DMS153 (cell line): ENCODE measurements around the gene RIN2.

ENCODE experiments used
- DNase-seq: peaks from one replicate; lab custom pipeline; 2025; lab: John Stamatoyannopoulos, UW

Gene RIN2

DNA sequence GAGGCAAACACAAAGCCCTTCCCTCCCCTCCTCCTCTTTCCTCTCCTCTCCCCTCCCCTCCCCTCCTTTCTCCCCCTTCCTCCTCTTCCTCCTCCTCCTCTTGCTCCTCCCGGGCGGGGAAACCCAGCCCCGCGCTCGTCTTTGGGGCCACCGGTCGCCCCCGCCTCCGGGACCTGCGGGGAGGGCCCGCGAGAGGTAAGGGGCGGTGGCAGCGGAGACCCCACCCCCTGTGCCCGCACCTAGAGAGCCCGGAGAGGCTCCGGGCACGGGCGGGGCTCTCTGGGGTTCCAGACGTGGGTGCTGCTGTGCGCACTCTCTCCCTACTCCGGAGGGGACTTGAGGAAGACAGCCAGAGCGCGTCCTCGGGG is at the start of gene RIN2:
Gene RIN2 (plus strand): TSS at position 126 of the 368 bp plus-strand sequence. CDS start 131,344 bp downstream, outside the sequence.
- no peak for DNase-seq

DNA sequence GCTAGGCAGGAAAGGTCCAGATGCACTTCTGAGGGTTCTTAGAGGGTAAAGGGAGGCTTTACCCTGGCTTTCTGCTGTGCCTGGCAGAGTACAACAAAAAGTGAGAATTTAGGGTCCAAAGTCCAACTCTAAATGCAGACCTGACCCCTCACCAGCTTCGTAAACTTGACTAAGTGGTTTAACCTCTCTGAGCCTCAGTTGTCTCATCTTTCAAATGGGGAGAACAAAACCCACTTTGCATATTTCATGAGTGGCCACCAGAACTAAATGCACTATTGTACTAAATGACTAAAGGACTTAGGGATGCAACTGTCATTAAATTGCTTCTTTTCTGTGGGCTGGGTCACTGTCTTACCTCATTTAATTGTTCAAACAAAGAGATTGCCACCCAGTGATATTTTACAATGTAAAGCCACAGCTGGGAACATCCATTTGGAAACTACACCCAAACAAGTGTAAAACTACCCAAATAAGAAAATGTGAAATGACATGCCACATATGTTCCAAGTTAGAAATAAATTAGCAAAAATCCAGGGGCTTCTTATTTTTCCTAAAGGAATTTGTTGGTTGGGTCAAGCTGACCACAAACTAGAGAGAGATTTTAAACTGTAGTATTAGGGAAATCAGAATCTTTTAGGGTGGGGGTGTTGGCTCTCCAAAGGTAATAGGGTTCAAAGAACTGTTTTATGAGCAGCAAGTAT is 48.3 kb upstream of the RIN2 start:
- DNase-seq: no peak

GRCh38 chr20:19710336-19711120 is 47.5 kb upstream of the RIN2 start:
- no peak for DNase-seq

- no peak for DNase-seq
Observed at GRCh38 chr20:19711126-19711525, 46.9 kb upstream of the RIN2 start.

DNA sequence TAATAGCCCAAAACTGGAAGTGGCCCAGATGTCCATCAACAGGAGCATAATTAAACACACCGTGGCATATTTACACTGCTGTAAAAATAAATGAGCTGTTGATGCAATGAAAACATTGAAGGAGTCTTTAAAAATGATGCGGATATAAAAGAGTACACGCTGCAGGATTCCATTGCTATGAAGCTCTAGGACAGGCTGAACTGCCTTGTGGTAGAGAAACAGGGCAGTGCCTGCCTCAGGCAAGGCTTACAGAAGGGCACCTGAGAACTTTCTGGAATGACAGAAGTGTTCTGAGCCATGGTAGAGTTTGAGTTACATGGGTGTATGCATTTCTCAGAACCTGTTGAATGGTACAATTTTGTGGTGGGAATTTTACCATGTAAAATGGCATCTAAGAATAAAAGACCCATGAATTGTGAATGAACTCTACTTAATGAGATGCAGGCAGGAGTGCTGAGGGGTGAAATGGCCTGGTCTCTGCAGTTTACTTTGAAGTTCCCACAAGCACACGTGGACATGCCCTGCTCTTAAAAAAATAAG is 45.3 kb upstream of the RIN2 start:
- no peak for DNase-seq

GRCh38 chr20:19713822-19714578 is 44.1 kb upstream of the RIN2 start:
- DNase-seq: no peak

GRCh38 chr20:19714579-19714840 is 43.5 kb upstream of the RIN2 start:
- DNase-seq: no peak

- DNase-seq: no peak
Observed at GRCh38 chr20:19715986-19716385, 42.1 kb upstream of the RIN2 start.

- DNase-seq: no peak
Observed at GRCh38 chr20:19718880-19719279, 39.2 kb upstream of the RIN2 start.

GRCh38 chr20:19720991-19721390 is 37.1 kb upstream of the RIN2 start:
- DNase-seq: no peak

- DNase-seq: no peak
Observed at GRCh38 chr20:19723051-19723450, 35.0 kb upstream of the RIN2 start.

DNA sequence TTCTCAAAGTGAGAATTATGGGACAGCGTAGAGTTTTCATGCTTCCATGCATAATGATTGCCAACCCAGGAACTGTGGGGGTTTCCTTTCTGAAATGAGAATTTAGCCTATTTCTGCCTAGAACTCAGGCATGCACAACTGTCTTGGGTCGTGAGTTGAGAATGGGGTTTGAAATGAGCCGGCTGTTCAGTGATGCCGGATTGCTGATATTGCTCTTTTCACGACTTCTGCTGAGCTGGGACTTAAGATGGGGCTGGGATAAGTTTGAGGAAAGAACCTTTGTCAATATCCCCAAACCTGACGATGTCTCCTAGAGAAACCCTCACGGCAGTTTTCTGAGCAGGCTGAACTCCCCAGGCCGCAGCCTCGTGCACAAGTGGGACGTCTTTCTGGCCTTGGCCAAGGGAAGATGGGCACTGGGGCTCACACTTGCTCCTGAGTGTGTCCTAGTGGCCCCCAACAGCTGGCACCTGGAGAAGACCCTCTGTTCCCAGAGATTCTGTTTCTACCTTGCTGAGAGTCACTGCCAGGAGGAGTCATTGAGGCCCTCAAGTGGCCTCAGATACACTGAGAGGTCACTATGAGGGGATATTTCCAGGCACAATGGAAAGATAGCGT is 34.1 kb upstream of the RIN2 start:
- DNase-seq: no peak

DNA sequence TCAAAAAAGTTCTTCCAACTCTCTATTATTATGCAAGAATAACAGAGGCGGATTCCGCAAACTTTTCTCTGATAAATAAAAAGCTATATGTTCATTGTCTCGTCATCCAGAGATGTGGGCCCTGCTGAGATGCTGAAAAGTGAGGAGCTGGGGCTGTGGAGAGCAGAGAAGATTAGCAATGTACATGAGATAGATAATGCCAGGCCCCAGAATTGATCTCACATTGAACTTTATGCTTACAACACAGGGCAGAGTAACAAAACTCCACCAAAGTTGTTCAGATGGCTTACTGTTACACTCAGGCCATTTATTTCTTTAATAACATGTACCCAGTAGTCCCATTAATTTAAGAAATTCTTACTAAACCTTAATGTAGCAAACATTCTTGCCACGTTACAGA is 32.7 kb upstream of the RIN2 start:
- DNase-seq: no peak

DNA sequence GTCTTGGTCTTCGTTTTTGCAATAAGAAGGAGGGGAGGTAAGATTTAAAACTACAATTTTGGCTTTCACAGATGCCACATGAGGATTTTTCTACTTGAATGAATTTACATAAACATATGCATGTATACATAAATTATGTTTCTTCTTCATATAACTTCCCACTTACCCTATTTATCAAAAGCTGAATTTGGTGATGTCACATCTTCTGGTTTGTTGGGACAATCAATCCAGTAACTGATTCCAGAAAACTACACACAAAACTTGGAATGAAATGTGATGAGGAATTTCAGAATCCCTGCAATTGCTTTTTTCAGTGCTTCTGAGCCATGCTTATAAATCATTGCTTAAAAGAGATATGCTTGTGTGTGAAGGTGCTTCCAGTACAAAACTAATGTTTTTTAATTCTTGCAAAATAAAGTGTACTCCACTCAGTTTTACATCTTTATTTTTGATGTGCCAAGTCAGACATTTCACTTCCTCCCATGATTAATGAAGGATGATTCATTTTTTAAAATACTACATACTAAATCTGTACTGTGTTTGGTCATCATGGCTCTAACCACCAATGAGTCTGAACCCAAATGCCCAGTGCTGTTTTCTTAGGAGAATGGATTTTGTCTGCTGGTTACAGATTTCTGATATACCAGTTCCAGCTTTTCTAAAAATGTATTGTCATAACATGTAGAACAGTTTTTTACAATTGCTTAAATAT is 32.1 kb upstream of the RIN2 start:
- no peak for DNase-seq

- no peak for DNase-seq
Observed at GRCh38 chr20:19727251-19727847, 30.7 kb upstream of the RIN2 start.

- DNase-seq: no peak
Observed at GRCh38 chr20:19729672-19730071, 28.4 kb upstream of the RIN2 start.

DNA sequence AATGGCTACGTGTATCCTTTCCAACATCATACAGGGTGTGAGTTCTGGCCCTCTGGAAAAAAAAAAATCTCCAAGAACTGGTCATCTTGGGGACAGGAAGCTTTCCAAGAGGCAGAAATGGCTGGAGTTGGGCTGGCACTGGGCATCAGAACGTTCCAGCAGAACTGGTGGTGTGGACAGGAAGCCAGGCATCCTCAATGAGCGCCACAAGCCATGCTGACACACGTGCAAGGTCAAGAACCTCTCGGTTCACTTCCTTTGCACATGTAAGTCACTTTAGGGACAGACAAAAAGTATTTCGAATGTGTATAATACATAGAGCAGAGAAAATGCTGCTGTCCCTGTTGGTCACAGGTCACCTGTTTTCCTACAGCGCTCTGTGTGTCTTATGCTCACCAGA is 27.4 kb upstream of the RIN2 start:
- no peak for DNase-seq

GRCh38 chr20:19734811-19735210 is 23.2 kb upstream of the RIN2 start:
- no peak for DNase-seq

- DNase-seq: peak; percentile 77
Observed at GRCh38 chr20:19735446-19735845, 22.6 kb upstream of the RIN2 start.

DNA sequence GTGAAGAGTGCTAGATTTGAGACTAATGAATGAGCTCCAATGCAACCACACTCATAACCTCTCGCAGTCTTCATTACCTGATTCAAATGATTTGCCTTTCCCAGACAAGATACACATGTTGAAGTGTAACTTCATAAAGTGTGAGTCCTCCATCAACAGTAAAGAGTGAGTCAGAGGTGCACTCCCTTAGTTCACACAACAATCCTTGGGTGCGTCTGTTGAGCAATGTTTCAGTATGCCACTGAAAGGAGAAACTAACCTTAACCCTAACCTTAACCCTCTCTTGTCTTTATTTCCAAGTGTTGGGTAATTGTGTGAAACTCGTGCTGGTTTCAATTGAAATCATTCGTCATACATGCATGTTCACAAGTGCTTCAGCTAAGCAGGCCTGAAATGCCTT is 21.0 kb upstream of the RIN2 start:
- DNase-seq: no peak

GRCh38 chr20:19738951-19739350 is 19.1 kb upstream of the RIN2 start:
- no peak for DNase-seq
